ENCODE measurements around the gene OR10A2. TPM values are rescaled to one million over a fixed set of nuclear protein-coding genes. Genes with fewer than 3 reads are reported as not detected.

The OR10A2 gene
- total and polyA plus RNA-seq, 4 donors, result not detected

GRCh38 chr11:6828103-6828502 is 34.8 kb upstream of the OR10A2 start:
- no peak overlapping the region for H3K4me3 ChIP-seq
- H3K4me1 ChIP-seq (ENCODE audit: control insufficient read depth in 5 of 5, insufficient read depth in 5 of 5, low read length in 5 of 5), result no peaks in the 10 kb centered on the region
- H3K9ac ChIP-seq (ENCODE audit: insufficient read depth in 1 of 2, low read length in 2 of 2), result no peak overlapping the region
- DNase-seq (no peak), ATAC-seq (ENCODE audit: insufficient read depth, low FRiP score) (no peak)
- TF ChIP-seq CTCF (IDR thresholded peaks at IDR 0.05; ENCODE audit: control extremely low read depth, extremely low read depth), result no peak
- H3K36me3 ChIP-seq (ENCODE audit: control insufficient read depth in 4 of 4, insufficient read depth in 4 of 4, low read length in 4 of 4), result no peaks in the 10 kb centered on the region
- H3K27me3 ChIP-seq (ENCODE audit: control insufficient read depth in 3 of 3, insufficient read depth in 3 of 3, low read length in 2 of 3), result no peaks in the 10 kb centered on the region
- WGBS, 2 donors, result 82 to 86% methylated on average over 1 of the region's 1 CpG
- H3K9me3 ChIP-seq (ENCODE audit: control insufficient read depth in 4 of 4, insufficient read depth in 3 of 4, low read length in 3 of 4), result no peaks in the 10 kb centered on the region
- H3K27ac ChIP-seq (ENCODE audit: low read depth in 1 of 2, low read length in 1 of 2), result no peak overlapping the region

- Histone ChIP-seq H3K36me3 (ENCODE audit: control insufficient read depth in 4 of 4, insufficient read depth in 4 of 4, low read length in 4 of 4) (no peaks in the 10 kb centered on the region), H3K9ac (ENCODE audit: insufficient read depth in 1 of 2, low read length in 2 of 2) (no peak overlapping the region), H3K9me3 (ENCODE audit: control insufficient read depth in 4 of 4, insufficient read depth in 3 of 4, low read length in 3 of 4) (no peaks in the 10 kb centered on the region), H3K4me1 (ENCODE audit: control insufficient read depth in 5 of 5, insufficient read depth in 5 of 5, low read length in 5 of 5) (no peaks in the 10 kb centered on the region), H3K27me3 (ENCODE audit: control insufficient read depth in 3 of 3, insufficient read depth in 3 of 3, low read length in 2 of 3) (no peaks in the 10 kb centered on the region), H3K27ac (ENCODE audit: low read depth in 1 of 2, low read length in 1 of 2) (no peak overlapping the region), H3K4me3 (no peak overlapping the region)
- no peak for DNase-seq
- no peak for TF ChIP-seq CTCF (IDR thresholded peaks at IDR 0.05; ENCODE audit: control extremely low read depth, extremely low read depth)
- WGBS, 2 donors, result 83 to 90% methylated on average over 6 of the region's 6 CpGs
- no peak for ATAC-seq (ENCODE audit: insufficient read depth, low FRiP score)
These were observed 29.5 kb upstream of the OR10A2 start for GRCh38 chr11:6833356-6833755.

- H3K27me3 ChIP-seq (ENCODE audit: control insufficient read depth in 3 of 3, insufficient read depth in 3 of 3, low read length in 2 of 3), result no peaks in the 10 kb centered on the region
- no peak overlapping the region for H3K27ac ChIP-seq (ENCODE audit: low read depth in 1 of 2, low read length in 1 of 2)
- no peaks in the 10 kb centered on the region for H3K36me3 ChIP-seq (ENCODE audit: control insufficient read depth in 4 of 4, insufficient read depth in 4 of 4, low read length in 4 of 4)
- H3K9me3 ChIP-seq (ENCODE audit: control insufficient read depth in 4 of 4, insufficient read depth in 3 of 4, low read length in 3 of 4), result no peaks in the 10 kb centered on the region
- no peaks in the 10 kb centered on the region for H3K4me1 ChIP-seq (ENCODE audit: control insufficient read depth in 5 of 5, insufficient read depth in 5 of 5, low read length in 5 of 5)
- 70 to 83% methylated on average over 1 of the region's 1 CpG for WGBS, 2 donors
- DNase-seq (no peak), ATAC-seq (ENCODE audit: insufficient read depth, low FRiP score) (no peak)
- TF ChIP-seq CTCF (IDR thresholded peaks at IDR 0.05; ENCODE audit: control extremely low read depth, extremely low read depth), result no peak
- H3K4me3 ChIP-seq, result no peak overlapping the region
- H3K9ac ChIP-seq (ENCODE audit: insufficient read depth in 1 of 2, low read length in 2 of 2), result no peak overlapping the region
These were observed 28.8 kb upstream of the OR10A2 start for GRCh38 chr11:6834021-6834420.

- no peak overlapping the region for H3K27ac ChIP-seq (ENCODE audit: low read depth in 1 of 2, low read length in 1 of 2)
- no peak overlapping the region for H3K4me3 ChIP-seq
- TF ChIP-seq CTCF (IDR thresholded peaks at IDR 0.05; ENCODE audit: control extremely low read depth, extremely low read depth), result no peak
- H3K4me1 ChIP-seq (ENCODE audit: control insufficient read depth in 5 of 5, insufficient read depth in 5 of 5, low read length in 5 of 5), result no peaks in the 10 kb centered on the region
- no peak for DNase-seq
- no peaks in the 10 kb centered on the region for H3K9me3 ChIP-seq (ENCODE audit: control insufficient read depth in 4 of 4, insufficient read depth in 3 of 4, low read length in 3 of 4)
- H3K36me3 ChIP-seq (ENCODE audit: control insufficient read depth in 4 of 4, insufficient read depth in 4 of 4, low read length in 4 of 4), result no peaks in the 10 kb centered on the region
- H3K27me3 ChIP-seq (ENCODE audit: control insufficient read depth in 3 of 3, insufficient read depth in 3 of 3, low read length in 2 of 3), result no peaks in the 10 kb centered on the region
- ATAC-seq (ENCODE audit: insufficient read depth, low FRiP score), result no peak
- H3K9ac ChIP-seq (ENCODE audit: insufficient read depth in 1 of 2, low read length in 2 of 2), result no peak overlapping the region
These were observed 21.2 kb upstream of the OR10A2 start for GRCh38 chr11:6841694-6842093.
